Colonic mucosa (tissue), 4 donors: ENCODE measurements around the gene AATK. TPM values are rescaled to one million over a fixed set of nuclear protein-coding genes. Genes with fewer than 3 reads are reported as not detected.

ENCODE experiments used
- DNase-seq: peaks from one replicate; pipeline ENCODE4 v3.0.0-alpha.2; 2020
- H3K27ac ChIP-seq: fragments of 200-600 bp; one replicate; pipeline ENCODE4 v1.8.0; 2021
- H3K27me3 ChIP-seq: fragments of 200-600 bp; one replicate; pipeline ENCODE4 v1.8.0; 2021
- H3K36me3 ChIP-seq: fragments of 200-600 bp; one replicate; pipeline ENCODE4 v1.8.0; 2021
- H3K4me1 ChIP-seq: fragments of 200-600 bp; one replicate; pipeline ENCODE4 v1.8.0; 2021; ENCODE audit warnings: mild to moderate bottlenecking
- H3K4me3 ChIP-seq: fragments of 200-600 bp; one replicate; pipeline ENCODE4 v1.8.0; 2021
- H3K9ac ChIP-seq, 2 donors: one replicate each; pipeline ENCODE4 v1.7.0; 2013; ENCODE audit warnings: control low read depth in 2 of 2, low read depth in 2 of 2, low read length in 2 of 2
- H3K9me3 ChIP-seq: fragments of 200-600 bp; one replicate; pipeline ENCODE4 v1.8.0; 2021
- CTCF ChIP-seq: fragments of 200-600 bp; IDR thresholded peaks from one replicate; pipeline ENCODE4 v1.8.0; 2022; ENCODE audit warnings: antibody characterized with exemption, mild to moderate bottlenecking
- intact Hi-C: fragments of 100-400 bp; cut with DNase I; formaldehyde crosslinking; loops from one replicate; pipeline ENCODE4 v1.14.1; 2022
- total RNA-seq, 2 donors: library from RNA; stranded (reverse); fragmentation: NEBNext Ultra II Directional in 1 of 2; extraction: Animal tissue kit (Norgen Biotek cat#: 25700) in 1 of 2; gene quantifications; one replicate each; pipeline ENCODE4 v1.2.1, GENCODE V29; 2021
- donor health status: healthy.
- donor health status: DM: no; HTN: no; CAD: no.
- donor health status: DM: no; HTN: no; CAD: no.

AATK gene
- total RNA-seq, 2 donors from 2014 or later, result 9.1 to 13.3 TPM

- no peak overlapping the region for H3K4me3 ChIP-seq
Observed at GRCh38 chr17:81173762-81174155, 7.7 kb upstream of the AATK start.

GRCh38 chr17:81173052-81173761 lies 7.2 kb upstream of the AATK start:
- H3K4me1 ChIP-seq, result no peaks in the 10 kb centered on the region
- no peaks in the 10 kb centered on the region for H3K9me3 ChIP-seq
- no peak overlapping the region for H3K4me3 ChIP-seq
- no peak for DNase-seq
- H3K27me3 ChIP-seq, result no peaks in the 10 kb centered on the region
- TF ChIP-seq CTCF, result no peak
- intact Hi-C loops, result no loop called here
- no peak overlapping the region for H3K27ac ChIP-seq
- H3K36me3 ChIP-seq, result no peaks in the 10 kb centered on the region
- no peak overlapping the region for H3K9ac ChIP-seq

More at GRCh38 chr17:81173762-81174155, 7.7 kb upstream of the AATK start:
- Histone ChIP-seq H3K27ac (no peak overlapping the region), H3K36me3 (no peaks in the 10 kb centered on the region), H3K9me3 (no peaks in the 10 kb centered on the region), H3K9ac (no peak overlapping the region), H3K27me3 (no peaks in the 10 kb centered on the region), H3K4me1 (no peaks in the 10 kb centered on the region)
- no peak for DNase-seq
- intact Hi-C loops, result no loop called here
- no peak for TF ChIP-seq CTCF

GRCh38 chr17:81171941-81172340 lies 5.9 kb upstream of the AATK start:
- Histone ChIP-seq H3K9ac (no peak overlapping the region), H3K4me1 (no peaks in the 10 kb centered on the region), H3K27me3 (peaks cover 4% of the 10 kb centered on the region), H3K27ac (no peak overlapping the region), H3K36me3 (no peaks in the 10 kb centered on the region), H3K4me3 (no peak overlapping the region), H3K9me3 (no peaks in the 10 kb centered on the region)
- TF ChIP-seq CTCF, result no peak
- intact Hi-C loops, result no loop called here
- DNase-seq, result no peak

GRCh38 chr17:81170727-81171494 lies 4.9 kb upstream of the AATK start:
- TF ChIP-seq CTCF, result no peak
- Histone ChIP-seq H3K36me3 (no peaks in the 10 kb centered on the region), H3K27me3 (peaks cover 9% of the 10 kb centered on the region), H3K4me1 (no peaks in the 10 kb centered on the region), H3K9me3 (no peaks in the 10 kb centered on the region), H3K9ac (peak overlapping the region in 1 of 2 donors; percentile 12), H3K27ac (no peak overlapping the region), H3K4me3 (no peak overlapping the region)
- intact Hi-C loops, result no loop called here
- DNase-seq, result no peak

GRCh38 chr17:81169870-81170309 lies 3.9 kb upstream of the AATK start:
- Histone ChIP-seq H3K36me3 (no peaks in the 10 kb centered on the region), H3K4me3 (no peak overlapping the region), H3K9ac (no peak overlapping the region), H3K4me1 (no peaks in the 10 kb centered on the region), H3K27ac (no peak overlapping the region), H3K9me3 (no peaks in the 10 kb centered on the region), H3K27me3 (peaks cover 18% of the 10 kb centered on the region)
- no peak for DNase-seq
- no peak for TF ChIP-seq CTCF
- intact Hi-C loops, result no loop called here
